DOHH2 (cell line): ENCODE results near the gene BICDL1.

Source experiments
- H3F3A ChIP-seq: fragments of 200-600 bp; sonication (generic), shearing (Covaris generic); 2 replicates; pipeline ENCODE4 v1.6.0; 2016; ENCODE audit warnings: antibody characterized with exemption, mild to moderate bottlenecking; ENCODE audit not compliant: control insufficient read depth, insufficient read depth
- H3K27ac ChIP-seq: fragments of 200-600 bp; sonication (generic); 2 replicates; pipeline ENCODE4 v1.5.1; 2014; ENCODE audit warnings: low read depth, mild to moderate bottlenecking, low read length, moderate library complexity
- H3K27me3 ChIP-seq: fragments of 200-600 bp; sonication (generic); 2 replicates; pipeline ENCODE4 v1.6.1; 2014; ENCODE audit warnings: mild to moderate bottlenecking, low read length, mixed read lengths; ENCODE audit not compliant: control insufficient read depth
- H3K36me3 ChIP-seq: fragments of 200-600 bp; sonication (generic); 2 replicates; pipeline ENCODE4 v1.6.1; 2014; ENCODE audit warnings: mild to moderate bottlenecking, low read length, moderate library complexity, mixed read lengths; ENCODE audit not compliant: control insufficient read depth
- H3K4me1 ChIP-seq: fragments of 200-600 bp; sonication (generic); 2 replicates; pipeline ENCODE4 v1.6.1; 2014; ENCODE audit warnings: mild to moderate bottlenecking, low read length, mixed read lengths; ENCODE audit not compliant: control insufficient read depth
- H3K4me2 ChIP-seq: fragments of 200-600 bp; sonication (generic); 2 replicates; pipeline ENCODE4 v1.6.0; 2014; ENCODE audit warnings: mild to moderate bottlenecking, low read length, moderate library complexity
- H3K4me3 ChIP-seq: fragments of 200-600 bp; sonication (generic); 2 replicates; pipeline ENCODE4 v1.5.1; 2014; ENCODE audit warnings: mild to moderate bottlenecking, low read length, mixed read lengths
- H3K79me2 ChIP-seq: fragments of 200-600 bp; sonication (generic); 2 replicates; pipeline ENCODE4 v1.6.1; 2014; ENCODE audit warnings: mild to moderate bottlenecking, low read length, mixed read lengths; ENCODE audit not compliant: control insufficient read depth
- H3K9me2 ChIP-seq: fragments of 200-600 bp; sonication (generic); replicated peaks from 2 replicates; pipeline ENCODE4 v1.6.1; 2014; ENCODE audit warnings: mild to moderate bottlenecking, low read length, mixed read lengths; ENCODE audit not compliant: control insufficient read depth
- H3K9me3 ChIP-seq: fragments of 200-600 bp; sonication (generic); 2 replicates; pipeline ENCODE4 v1.6.1; 2014; ENCODE audit warnings: antibody characterized with exemption, low read length, mixed read lengths; ENCODE audit not compliant: control insufficient read depth, insufficient read depth
- H4K20me1 ChIP-seq: fragments of 200-600 bp; sonication (generic); 2 replicates; pipeline ENCODE4 v1.6.0; 2014; ENCODE audit warnings: low read depth, mild to moderate bottlenecking, antibody characterized with exemption, low read length, moderate library complexity; ENCODE audit not compliant: control insufficient read depth, insufficient read depth
- CTCF ChIP-seq: fragments of 200-600 bp; sonication (generic); IDR thresholded peaks from one replicate; pipeline ENCODE4 v1.5.1; 2014; ENCODE audit warnings: antibody characterized with exemption, mild to moderate bottlenecking, low read depth, low read length; ENCODE audit not compliant: poor library complexity, severe bottlenecking
- EZH2phosphoT487 ChIP-seq: fragments of 200-600 bp; sonication (generic); IDR thresholded peaks from 2 replicates; pipeline ENCODE4 v1.6.1; 2017; ENCODE audit warnings: borderline replicate concordance, mild to moderate bottlenecking, antibody characterized with exemption, low read length, moderate library complexity, mixed read lengths

The BICDL1 gene

GRCh38 chr12:119946213-119946612 lies 42.8 kb upstream of the BICDL1 start:
- Histone ChIP-seq H3K4me3 (no peak overlapping the region), H3K27me3 (peaks cover 2% of the 10 kb centered on the region), H4K20me1 (no peaks in the 10 kb centered on the region), H3K27ac (no peak overlapping the region), H3K9me2 (no peaks in the 10 kb centered on the region), H3K9me3 (no peaks in the 10 kb centered on the region), H3K36me3 (no peaks in the 10 kb centered on the region), H3K4me1 (no peaks in the 10 kb centered on the region), H3K79me2 (no peaks in the 10 kb centered on the region), H3K4me2 (no peak overlapping the region), H3F3A (no peaks in the 10 kb centered on the region)
- TF ChIP-seq CTCF = no peak
- TF ChIP-seq EZH2phosphoT487 = no peak

GRCh38 chr12:119949145-119949544 lies 39.9 kb upstream of the BICDL1 start:
- Histone ChIP-seq H3K4me2 (no peak overlapping the region), H3K27me3 (no peaks in the 10 kb centered on the region; the same call in 1 of the 2 replicates), H3K9me3 (no peaks in the 10 kb centered on the region), H3K36me3 (no peaks in the 10 kb centered on the region), H3K9me2 (no peaks in the 10 kb centered on the region), H3K4me3 (no peak overlapping the region), H3K79me2 (no peaks in the 10 kb centered on the region), H4K20me1 (no peaks in the 10 kb centered on the region), H3K27ac (no peak overlapping the region), H3F3A (no peaks in the 10 kb centered on the region), H3K4me1 (no peaks in the 10 kb centered on the region)
- no peak for TF ChIP-seq CTCF
- TF ChIP-seq EZH2phosphoT487 = no peak

- Histone ChIP-seq H3F3A (no peaks in the 10 kb centered on the region), H3K9me2 (no peaks in the 10 kb centered on the region), H4K20me1 (no peaks in the 10 kb centered on the region), H3K27ac (no peak overlapping the region), H3K4me3 (no peak overlapping the region), H3K4me1 (no peaks in the 10 kb centered on the region), H3K9me3 (no peaks in the 10 kb centered on the region), H3K36me3 (no peaks in the 10 kb centered on the region), H3K4me2 (no peak overlapping the region), H3K79me2 (no peaks in the 10 kb centered on the region), H3K27me3 (no peaks in the 10 kb centered on the region; the same call in 1 of the 2 replicates)
- TF ChIP-seq EZH2phosphoT487 (no peak), CTCF (no peak)
These were observed 39.4 kb upstream of the BICDL1 start for GRCh38 chr12:119949594-119949993.

GRCh38 chr12:119956047-119956446 lies 33.0 kb upstream of the BICDL1 start:
- no peaks in the 10 kb centered on the region for H3K9me2 ChIP-seq
- H3K79me2 ChIP-seq = no peaks in the 10 kb centered on the region
- no peak overlapping the region for H3K4me3 ChIP-seq
- 0 out of 2 replicates have a peak, but pooled peaks cover 9% of the 10 kb centered on the region for H3K9me3 ChIP-seq
- no peaks in the 10 kb centered on the region for H3F3A ChIP-seq
- no peak overlapping the region for H3K27ac ChIP-seq
- H3K4me1 ChIP-seq = no peaks in the 10 kb centered on the region
- no peaks in the 10 kb centered on the region for H3K36me3 ChIP-seq
- H3K27me3 ChIP-seq = no peaks in the 10 kb centered on the region
- no peak overlapping the region for H3K4me2 ChIP-seq
- H4K20me1 ChIP-seq = no peaks in the 10 kb centered on the region
- no peak for TF ChIP-seq EZH2phosphoT487
- no peak for TF ChIP-seq CTCF
